HG02798 (cell line): ENCODE measurements around the gene NHLRC3.
"Not testable (repeated sequence)": the region's sequence is repeated elsewhere in the genome, so short reads cannot be mapped to it uniquely, and the experiment has no call there.

Experiments used
- ATAC-seq: cut with Tn5 transposase; IDR thresholded peaks from one replicate; pipeline ENCODE4 v1.9.1; 2021; ENCODE audit warnings: mild to moderate bottlenecking; ENCODE audit not compliant: unreplicated experiment, poor library complexity

NHLRC3 gene, protein sequence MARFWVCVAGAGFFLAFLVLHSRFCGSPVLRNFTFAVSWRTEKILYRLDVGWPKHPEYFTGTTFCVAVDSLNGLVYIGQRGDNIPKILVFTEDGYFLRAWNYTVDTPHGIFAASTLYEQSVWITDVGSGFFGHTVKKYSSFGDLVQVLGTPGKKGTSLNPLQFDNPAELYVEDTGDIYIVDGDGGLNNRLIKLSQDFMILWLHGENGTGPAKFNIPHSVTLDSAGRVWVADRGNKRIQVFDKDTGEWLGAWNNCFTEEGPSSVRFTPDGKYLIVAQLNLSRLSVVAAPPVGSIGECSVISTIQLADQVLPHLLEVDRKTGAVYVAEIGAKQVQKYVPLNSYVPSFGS

GRCh38 chr13:39037880-39038568 lies at the start of gene NHLRC3, which contains the start of gene PROSER1:
Gene NHLRC3, plus strand, starts transcription at chr13:39038456. Its CDS starts 184 bp downstream, at chr13:39038640.
Gene PROSER1, minus strand, starts transcription at chr13:39038089. Its CDS starts 847 bp downstream, at chr13:39037242.
- ATAC-seq = peak; percentile 79

- no peak for ATAC-seq
These were observed 47.6 kb upstream of the NHLRC3 start, which contains the start of gene STOML3 for GRCh38 chr13:38990693-38991092. Gene STOML3, minus strand, starts transcription at chr13:38990831. Its CDS starts 110 bp downstream, at chr13:38990721.

DNA sequence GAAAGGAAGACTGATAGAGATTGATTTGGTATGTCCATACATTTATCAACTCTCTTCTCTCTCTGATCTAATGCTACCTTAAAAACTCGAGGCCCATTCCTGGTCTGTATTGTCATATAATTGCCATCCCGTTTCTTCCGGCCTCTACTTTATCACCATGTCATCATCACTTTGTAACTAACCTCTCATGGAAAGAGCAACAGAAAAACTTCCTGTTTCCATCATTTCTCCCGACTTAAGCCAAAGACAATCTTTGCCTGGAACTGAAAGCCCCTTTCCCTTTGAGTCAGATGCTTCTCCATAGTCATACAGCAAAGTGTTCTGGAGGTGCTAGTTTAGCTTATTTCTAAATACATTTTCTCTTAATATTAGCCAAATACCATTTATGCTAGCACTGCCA lies 44.9 kb upstream of the NHLRC3 start:
- no peak for ATAC-seq

- ATAC-seq = no peak
These were observed 39.5 kb upstream of the NHLRC3 start for GRCh38 chr13:38998739-38999138.

DNA sequence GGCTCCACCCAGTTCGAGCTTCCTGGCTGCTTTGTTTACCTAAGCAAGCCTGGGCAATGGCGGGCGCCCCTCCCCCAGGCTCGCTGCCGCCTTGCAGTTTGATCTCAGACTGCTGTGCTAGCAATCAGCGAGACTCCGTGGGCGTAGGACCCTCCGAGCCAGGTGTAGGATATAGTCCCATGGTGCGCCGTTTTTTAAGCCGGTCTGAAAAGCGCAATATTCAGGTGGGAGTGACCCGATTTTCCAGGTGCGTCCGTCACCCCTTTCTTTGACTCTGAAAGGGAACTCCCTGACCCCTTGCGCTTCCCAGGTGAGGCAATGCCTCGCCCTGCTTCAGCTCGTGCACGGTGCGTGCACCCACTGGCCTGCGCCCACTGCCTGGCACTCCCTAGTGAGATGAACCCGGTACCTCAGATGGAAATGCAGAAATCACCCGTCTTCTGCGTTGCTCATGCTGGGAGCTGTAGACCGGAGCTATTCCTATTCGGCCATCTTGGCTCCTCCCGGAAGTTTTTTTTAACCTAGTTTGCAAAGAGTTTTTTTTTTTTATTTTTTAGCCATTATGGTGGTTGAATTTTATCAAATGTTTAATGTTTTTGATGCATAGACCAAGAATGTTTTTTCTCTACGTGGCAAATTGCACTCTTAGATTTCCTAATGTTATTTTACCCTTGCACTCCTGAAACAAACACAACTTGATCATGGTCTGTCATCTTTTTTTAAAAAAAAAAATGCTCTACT lies 31.7 kb upstream of the NHLRC3 start:
- ATAC-seq = not testable (repeated sequence)

GRCh38 chr13:39012608-39013007 lies 25.6 kb upstream of the NHLRC3 start:
- ATAC-seq = no peak

GRCh38 chr13:39013462-39013861 lies 24.8 kb upstream of the NHLRC3 start:
- no peak for ATAC-seq

GRCh38 chr13:39016087-39016486 lies 22.2 kb upstream of the NHLRC3 start:
- peak; percentile 92 for ATAC-seq

DNA sequence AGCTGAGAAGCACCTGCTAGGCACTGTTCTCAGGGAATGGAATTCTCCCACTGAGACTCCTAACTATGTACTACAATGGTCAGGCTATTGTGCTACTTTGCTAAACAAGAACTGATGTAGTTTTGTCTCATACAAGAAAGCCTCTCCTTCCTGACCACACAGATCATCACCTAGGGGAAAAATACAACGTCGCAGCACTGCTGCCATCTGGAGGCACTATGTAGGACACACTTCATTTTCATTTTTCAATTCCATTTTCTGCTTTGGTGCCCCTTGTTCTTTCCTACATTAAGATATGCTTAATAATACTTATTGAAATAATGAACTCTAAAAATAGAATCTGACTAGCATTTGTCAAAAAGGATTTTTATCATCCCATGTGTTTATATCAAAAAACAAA lies 21.5 kb upstream of the NHLRC3 start:
- peak; percentile 71 for ATAC-seq

DNA sequence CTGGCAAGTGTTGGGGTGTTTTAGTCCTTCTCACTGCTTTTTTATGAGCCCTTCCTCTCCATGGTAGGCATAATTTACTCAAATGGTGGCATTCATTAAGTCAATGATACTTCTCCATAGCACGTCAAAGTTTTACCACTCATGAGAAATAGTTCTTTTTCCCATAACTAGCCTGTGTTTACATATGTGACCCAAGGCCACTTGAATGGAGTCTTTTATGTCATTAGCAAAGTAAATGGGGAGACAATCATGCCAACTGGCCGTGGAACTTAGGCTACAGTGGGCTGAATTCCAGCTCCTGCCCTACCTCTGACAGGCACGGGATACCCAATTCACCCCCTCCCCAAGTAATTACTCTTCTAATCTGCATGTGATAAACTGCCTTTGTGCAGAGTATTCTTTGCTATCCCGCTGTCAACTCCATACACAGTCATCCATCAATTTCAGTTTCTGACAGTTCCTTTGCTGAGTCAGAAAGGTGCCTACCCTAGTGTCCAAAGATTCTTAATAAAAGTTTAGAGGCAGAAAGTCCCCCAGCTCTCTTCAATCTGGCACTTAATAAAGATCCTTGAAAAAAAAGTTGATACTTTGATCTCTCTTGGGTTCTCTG lies 17.3 kb upstream of the NHLRC3 start:
- ATAC-seq = no peak

DNA sequence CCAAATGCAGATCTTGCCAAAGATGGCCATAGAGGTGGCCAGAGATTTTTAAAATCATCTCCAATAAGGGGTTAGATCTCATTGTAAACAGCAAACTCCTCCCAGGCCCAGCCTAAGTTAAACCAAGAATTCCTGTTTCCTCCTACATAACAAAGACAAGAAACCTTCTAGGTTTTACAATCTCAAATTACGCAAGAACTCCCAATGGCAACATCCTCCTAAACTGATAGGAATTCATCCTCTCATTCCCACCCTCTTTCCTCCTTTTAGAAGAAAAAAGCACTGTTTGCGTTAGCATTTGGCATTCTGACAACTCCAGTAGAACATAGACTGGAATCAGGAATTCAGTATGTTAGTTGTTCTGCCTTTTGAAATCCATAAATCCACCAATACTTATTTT lies 14.9 kb upstream of the NHLRC3 start:
- no peak for ATAC-seq

DNA sequence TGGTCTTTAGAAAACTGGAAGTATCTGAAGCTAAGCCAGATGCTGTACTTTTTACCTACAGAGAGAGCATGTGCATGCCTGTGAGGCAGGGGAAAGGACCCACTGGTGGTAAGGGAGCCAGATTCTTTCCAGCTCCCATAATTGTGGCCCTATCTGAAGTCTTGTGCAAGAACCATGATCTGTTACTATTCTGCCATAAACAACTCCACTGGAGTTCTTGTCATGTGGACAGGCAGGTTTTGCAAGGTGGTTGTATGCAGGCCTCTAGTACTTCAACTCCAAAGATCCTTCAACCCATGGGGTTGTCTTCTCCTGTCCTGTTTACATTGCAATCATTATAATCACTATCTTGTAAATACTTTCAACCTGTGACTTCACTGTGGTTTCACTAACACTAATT lies 14.5 kb upstream of the NHLRC3 start:
- ATAC-seq = no peak

DNA sequence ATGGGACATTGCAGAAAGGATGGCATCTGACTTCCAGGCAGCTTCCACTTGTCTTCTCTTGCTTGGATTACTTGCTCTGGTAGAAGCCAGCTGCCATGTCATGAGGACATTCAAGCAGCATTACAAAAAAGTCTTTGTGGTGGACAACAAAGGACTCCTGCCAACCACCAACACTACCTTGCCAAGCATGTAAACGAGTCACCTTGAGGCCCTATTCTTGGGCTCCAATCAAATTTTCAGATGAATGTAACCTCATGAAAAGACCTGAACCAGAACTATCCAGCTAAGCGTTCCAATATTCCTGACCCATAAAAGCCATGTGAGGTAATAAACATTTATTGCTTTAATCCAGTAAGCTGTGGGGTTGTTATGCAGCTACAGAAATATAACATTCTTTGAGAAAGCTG lies 12.8 kb upstream of the NHLRC3 start:
- ATAC-seq = no peak

GRCh38 chr13:39032150-39032549 lies 6.1 kb upstream of the NHLRC3 start:
- no peak for ATAC-seq

DNA sequence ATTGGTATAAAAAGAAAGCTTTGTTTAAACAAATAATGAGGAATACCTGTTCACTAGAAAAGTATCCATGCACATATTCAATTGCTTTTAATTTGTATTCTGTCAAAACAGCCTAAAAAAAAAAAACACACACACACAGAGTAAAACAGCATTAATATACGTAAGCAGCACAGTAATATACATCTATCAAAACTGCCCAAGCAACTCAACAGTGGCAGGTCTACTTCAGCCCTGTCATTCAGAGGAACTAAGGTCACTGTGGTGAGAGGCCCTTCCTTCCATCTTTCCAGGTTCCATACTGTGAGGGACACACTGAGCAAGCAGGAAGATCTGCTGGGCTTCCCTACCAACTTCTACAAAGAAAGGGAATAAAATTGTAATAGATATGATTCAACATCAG lies 4.2 kb upstream of the NHLRC3 start:
- no peak for ATAC-seq

- ATAC-seq = no peak
These were observed 3.1 kb upstream of the NHLRC3 start for GRCh38 chr13:39035204-39035603.

DNA sequence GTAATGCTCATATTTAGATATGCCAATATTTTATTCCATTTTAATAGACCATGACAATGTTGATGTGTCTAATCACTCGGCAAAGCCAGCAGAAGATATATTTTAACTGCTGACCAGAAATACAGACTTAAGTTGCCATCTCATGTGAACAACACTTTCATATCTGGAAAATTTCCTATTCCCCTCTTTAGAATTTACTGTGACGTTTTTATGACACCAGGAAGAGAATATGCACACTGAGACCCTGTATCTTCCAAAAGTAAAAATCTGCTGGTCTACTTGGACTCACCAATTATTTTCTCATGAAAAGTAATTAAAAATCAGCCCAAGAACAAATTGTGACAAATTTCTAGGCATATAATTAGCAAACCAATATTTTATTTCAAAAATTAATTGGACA lies 2.5 kb upstream of the NHLRC3 start:
- no peak for ATAC-seq

GRCh38 chr13:39036212-39036611 lies 2.0 kb upstream of the NHLRC3 start:
- ATAC-seq = no peak

DNA sequence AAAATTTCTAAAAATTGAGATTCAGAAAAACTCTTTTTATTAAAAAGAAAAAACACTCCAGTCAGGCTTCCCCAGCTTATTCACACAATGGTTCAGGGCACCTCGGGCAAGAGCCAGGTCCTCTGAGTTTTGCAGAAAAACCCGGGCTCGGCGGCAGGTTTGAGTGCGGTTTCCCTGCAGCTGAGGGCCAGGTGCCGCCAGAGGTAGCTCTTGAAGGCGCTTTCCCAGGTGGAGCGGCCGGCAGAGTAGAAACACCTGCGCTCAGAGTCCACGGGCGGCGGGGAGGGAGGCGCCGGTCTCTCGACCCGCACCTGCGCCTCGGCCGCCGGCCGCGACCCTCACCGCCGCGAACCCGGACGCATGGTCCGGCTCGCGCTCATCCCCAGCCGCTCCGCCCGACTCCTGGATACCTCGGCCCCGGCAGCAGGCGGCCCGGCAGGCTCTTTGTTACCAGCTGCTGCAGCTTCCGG lies 811 bp upstream of the NHLRC3 start:
- no peak for ATAC-seq

DNA sequence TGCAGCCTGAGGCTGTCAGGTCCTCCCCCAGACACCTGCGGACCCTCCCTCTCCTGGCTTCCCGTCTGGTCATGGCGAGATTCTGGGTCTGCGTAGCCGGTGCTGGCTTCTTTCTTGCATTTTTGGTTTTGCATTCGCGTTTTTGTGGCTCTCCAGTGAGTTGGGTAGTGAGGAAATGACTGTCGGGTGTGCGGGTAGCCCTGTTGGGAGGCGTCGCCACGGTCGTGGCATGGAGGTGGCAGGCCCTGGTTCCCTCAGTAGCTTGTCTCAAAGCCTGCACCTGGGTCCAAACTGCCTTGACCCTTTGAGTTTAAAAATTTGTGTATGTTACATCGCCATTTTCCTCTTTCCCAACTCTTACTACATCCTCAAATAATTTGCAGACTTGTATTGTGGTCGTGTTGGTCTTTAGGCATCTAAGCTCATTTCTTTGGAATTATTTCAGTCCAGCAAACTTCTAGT lies 344 bp downstream of the NHLRC3 start:
- ATAC-seq = peak; percentile 30
